Tibial artery (tissue), 4 donors: Measurements from ENCODE around the gene SLC9C1.

ENCODE experiments used
- DNase-seq, 2 donors: peaks; one replicate each; pipeline ENCODE4 v3.0.0-alpha.2; 2019
- H3K27ac ChIP-seq, 2 donors: fragments of 200-600 bp; sonication (generic) in 1 of 2; 1 replicate in 1 of 2; 2 replicates in 1 of 2; pipeline ENCODE4 v1.5.1; 2018 to 2019; ENCODE audit warnings: mild to moderate bottlenecking in 1 of 2
- H3K27me3 ChIP-seq, 2 donors: fragments of 200-600 bp; sonication (generic) in 1 of 2; one replicate each; pipeline versions ENCODE4 v1.5.1 to v1.6.0; 2016 to 2019
- H3K36me3 ChIP-seq, 3 donors: fragments of 200-600 bp; sonication (generic) in 2 of 3; one replicate each; pipeline ENCODE4 v1.5.1; 2016 to 2019; ENCODE audit warnings: mild to moderate bottlenecking in 2 of 3
- H3K4me1 ChIP-seq, 4 donors: fragments of 200-600 bp; sonication (generic) in 2 of 4; 1 replicate in 3 of 4; 2 replicates in 1 of 4; pipeline ENCODE4 v1.5.1; 2016 to 2019
- H3K4me3 ChIP-seq, 2 donors: fragments of 200-600 bp; sonication (generic) in 1 of 2; 1 replicate in 1 of 2; 2 replicates in 1 of 2; pipeline ENCODE4 v1.5.1; 2018 to 2019; ENCODE audit warnings: mild to moderate bottlenecking in 2 of 2
- H3K9me3 ChIP-seq, 3 donors: fragments of 200-600 bp; sonication (generic) in 1 of 3; one replicate each; pipeline ENCODE4 v1.5.1; 2016 to 2019
- CTCF ChIP-seq, 2 experiments: fragments of 200-600 bp in 1 of 2; fragments of 450-650 bp in 1 of 2; IDR thresholded peaks; one replicate each; pipeline ENCODE4 v1.5.1; 2017 to 2019; ENCODE audit warnings: antibody characterized with exemption in 2 of 2, mild to moderate bottlenecking in 1 of 2, moderate library complexity in 1 of 2
- intact Hi-C: fragments of 100-400 bp; cut with DNase I; formaldehyde crosslinking; loops from one replicate; pipeline ENCODE4 v1.15.0; 2023; ENCODE audit warnings: low total_unique reads

The SLC9C1 gene

GRCh38 chr3:112129925-112130637, 163.9 kb downstream of the SLC9C1 start:
- no peak for TF ChIP-seq CTCF (IDR thresholded peaks at IDR 0.05)
- peaks cover 0 to 6% (median 0%) of the 10 kb centered on the region in 3 donors for H3K36me3 ChIP-seq
- peaks cover 0 to 4% (median 0%) of the 10 kb centered on the region in 4 donors for H3K4me1 ChIP-seq
- H3K9me3 ChIP-seq: no peaks in the 10 kb centered on the region
- DNase-seq: no peak
- no peaks in the 10 kb centered on the region for H3K27me3 ChIP-seq
- no peak overlapping the region for H3K27ac ChIP-seq
- intact Hi-C loops: no loop called here
- H3K4me3 ChIP-seq: no peak overlapping the region

- Histone ChIP-seq H3K27me3 (no peaks in the 10 kb centered on the region), H3K4me1 (peaks cover 0 to 4% (median 0%) of the 10 kb centered on the region in 4 donors), H3K4me3 (no peak overlapping the region), H3K36me3 (peaks cover 0 to 6% (median 0%) of the 10 kb centered on the region in 3 donors), H3K9me3 (no peaks in the 10 kb centered on the region), H3K27ac (no peak overlapping the region)
- DNase-seq: no peak
- no peak for TF ChIP-seq CTCF (IDR thresholded peaks at IDR 0.05)
- intact Hi-C loops: no loop called here
Observed at GRCh38 chr3:112128843-112129727, 164.9 kb downstream of the SLC9C1 start.

GRCh38 chr3:112127522-112128494, 166.2 kb downstream of the SLC9C1 start:
- no peaks in the 10 kb centered on the region for H3K27me3 ChIP-seq
- no peak overlapping the region for H3K27ac ChIP-seq
- H3K36me3 ChIP-seq: peaks cover 0 to 6% (median 0%) of the 10 kb centered on the region in 3 donors
- no peaks in the 10 kb centered on the region for H3K9me3 ChIP-seq
- no peak overlapping the region for H3K4me3 ChIP-seq
- no peak for DNase-seq
- intact Hi-C loops: no loop called here
- no peak for TF ChIP-seq CTCF (IDR thresholded peaks at IDR 0.05)
- H3K4me1 ChIP-seq: peaks cover 0 to 4% (median 0%) of the 10 kb centered on the region in 4 donors

- Histone ChIP-seq H3K27me3 (no peaks in the 10 kb centered on the region), H3K9me3 (no peaks in the 10 kb centered on the region), H3K4me1 (peaks cover 0 to 4% (median 0%) of the 10 kb centered on the region in 4 donors), H3K27ac (no peak overlapping the region), H3K36me3 (peaks cover 0 to 6% (median 0%) of the 10 kb centered on the region in 3 donors), H3K4me3 (no peak overlapping the region)
- intact Hi-C loops: no loop called here
- DNase-seq: no peak
- TF ChIP-seq CTCF (IDR thresholded peaks at IDR 0.05): no peak
Observed at GRCh38 chr3:112126511-112126911, 167.5 kb downstream of the SLC9C1 start.
